Kidney tubule cell (primary cell): Measurements from ENCODE around the gene ADCY10.
"Not testable (repeated sequence)": the region's sequence is repeated elsewhere in the genome, so short reads cannot be mapped to it uniquely, and the experiment has no call there.

Experiments used
- DNase-seq: peaks from one replicate; pipeline ENCODE4 v3.0.0-alpha.2; 2018; ENCODE audit warnings: low spot score

ADCY10 gene, protein sequence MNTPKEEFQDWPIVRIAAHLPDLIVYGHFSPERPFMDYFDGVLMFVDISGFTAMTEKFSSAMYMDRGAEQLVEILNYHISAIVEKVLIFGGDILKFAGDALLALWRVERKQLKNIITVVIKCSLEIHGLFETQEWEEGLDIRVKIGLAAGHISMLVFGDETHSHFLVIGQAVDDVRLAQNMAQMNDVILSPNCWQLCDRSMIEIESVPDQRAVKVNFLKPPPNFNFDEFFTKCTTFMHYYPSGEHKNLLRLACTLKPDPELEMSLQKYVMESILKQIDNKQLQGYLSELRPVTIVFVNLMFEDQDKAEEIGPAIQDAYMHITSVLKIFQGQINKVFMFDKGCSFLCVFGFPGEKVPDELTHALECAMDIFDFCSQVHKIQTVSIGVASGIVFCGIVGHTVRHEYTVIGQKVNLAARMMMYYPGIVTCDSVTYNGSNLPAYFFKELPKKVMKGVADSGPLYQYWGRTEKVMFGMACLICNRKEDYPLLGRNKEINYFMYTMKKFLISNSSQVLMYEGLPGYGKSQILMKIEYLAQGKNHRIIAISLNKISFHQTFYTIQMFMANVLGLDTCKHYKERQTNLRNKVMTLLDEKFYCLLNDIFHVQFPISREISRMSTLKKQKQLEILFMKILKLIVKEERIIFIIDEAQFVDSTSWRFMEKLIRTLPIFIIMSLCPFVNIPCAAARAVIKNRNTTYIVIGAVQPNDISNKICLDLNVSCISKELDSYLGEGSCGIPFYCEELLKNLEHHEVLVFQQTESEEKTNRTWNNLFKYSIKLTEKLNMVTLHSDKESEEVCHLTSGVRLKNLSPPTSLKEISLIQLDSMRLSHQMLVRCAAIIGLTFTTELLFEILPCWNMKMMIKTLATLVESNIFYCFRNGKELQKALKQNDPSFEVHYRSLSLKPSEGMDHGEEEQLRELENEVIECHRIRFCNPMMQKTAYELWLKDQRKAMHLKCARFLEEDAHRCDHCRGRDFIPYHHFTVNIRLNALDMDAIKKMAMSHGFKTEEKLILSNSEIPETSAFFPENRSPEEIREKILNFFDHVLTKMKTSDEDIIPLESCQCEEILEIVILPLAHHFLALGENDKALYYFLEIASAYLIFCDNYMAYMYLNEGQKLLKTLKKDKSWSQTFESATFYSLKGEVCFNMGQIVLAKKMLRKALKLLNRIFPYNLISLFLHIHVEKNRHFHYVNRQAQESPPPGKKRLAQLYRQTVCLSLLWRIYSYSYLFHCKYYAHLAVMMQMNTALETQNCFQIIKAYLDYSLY (N-terminal part only)

DNA sequence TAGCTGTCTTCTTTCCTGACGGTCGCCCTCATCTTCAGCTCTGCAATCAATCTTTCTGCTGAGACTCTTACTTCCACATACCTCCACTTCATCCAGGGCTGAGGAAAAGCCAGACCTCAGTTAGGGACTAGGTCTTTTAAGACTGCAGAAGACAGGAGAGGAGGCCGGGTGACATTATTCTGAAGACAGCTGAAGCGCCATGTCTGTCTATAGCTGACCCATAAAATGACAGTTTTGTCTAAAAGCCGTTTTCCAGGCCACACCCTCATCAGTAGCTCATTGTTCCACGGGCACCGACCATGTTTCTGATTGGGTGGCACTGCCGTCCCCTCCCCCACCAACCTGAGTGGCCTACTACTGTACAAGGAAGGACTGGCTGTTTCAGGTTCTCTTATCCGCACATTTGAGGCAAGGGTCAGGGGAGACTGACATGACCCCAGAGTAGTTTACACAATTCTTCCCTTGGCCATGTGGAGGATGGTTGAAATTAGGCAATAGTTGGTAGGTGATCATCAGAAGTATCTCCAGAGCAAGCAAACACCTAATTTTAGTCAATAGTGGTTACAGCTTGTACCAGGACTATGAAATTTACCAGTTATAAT lies at the start of gene ADCY10:
Gene ADCY10, minus strand, starts transcription at position 240 of the 602 bp plus-strand sequence. CDS start 8,994 bp downstream, outside the sequence.
- DNase-seq: no peak

DNA sequence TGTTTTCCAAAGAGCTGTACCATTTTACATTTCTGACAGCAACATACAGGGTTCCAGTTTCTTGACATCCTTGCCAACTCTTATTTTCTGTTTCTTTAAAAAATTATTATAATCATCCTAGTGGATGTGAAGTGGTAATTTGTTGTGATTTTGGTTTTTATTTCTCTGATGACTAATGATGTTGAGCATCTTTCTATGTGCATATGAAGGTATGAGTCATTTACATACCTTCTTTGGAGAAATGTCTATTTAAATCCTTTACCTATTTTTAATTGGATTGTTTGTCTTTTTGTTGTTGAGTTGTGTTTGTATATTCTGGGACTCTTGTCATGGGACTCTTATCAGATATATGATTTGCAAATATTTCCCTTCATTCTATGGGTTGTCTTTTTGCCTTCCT lies 43.8 kb upstream of the ADCY10 start:
- DNase-seq: no peak

DNA sequence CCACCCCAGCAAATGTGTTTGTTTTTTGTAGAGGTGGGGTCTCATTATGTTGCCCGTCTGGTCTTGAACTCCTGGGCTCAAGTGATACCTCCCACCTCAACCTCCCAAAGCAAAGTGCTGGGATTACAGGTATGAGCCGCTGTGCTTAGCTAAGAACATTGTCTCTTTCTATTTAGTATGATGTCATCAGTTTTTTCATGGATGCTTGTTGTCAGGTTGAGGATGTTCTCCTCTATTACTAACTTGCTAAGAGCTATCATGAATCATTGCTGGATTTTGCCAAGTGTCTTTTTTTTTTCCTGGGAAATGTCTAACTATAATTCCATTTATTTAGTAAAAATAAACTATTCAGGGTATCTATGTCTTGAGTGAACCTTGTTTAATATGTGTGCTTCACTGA lies 42.0 kb upstream of the ADCY10 start:
- DNase-seq: peak; percentile 48

DNA sequence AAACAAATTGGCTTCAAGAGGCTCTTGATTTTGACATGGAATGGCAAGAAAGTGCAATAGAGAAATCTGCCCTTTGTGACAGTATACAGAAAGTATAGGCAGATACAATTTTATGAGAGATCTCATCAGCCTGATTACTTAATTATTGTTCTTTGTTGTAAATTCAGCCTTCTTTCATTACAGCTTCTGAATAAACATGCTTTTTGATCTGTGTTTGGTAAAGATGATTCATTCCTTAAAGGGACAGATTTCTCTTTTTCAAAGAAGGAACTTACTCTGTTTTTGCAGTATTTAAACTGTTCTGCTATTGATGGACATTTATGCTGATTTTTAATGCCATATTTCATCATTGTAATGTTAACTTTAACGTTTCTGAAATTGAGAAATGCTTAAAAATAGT lies 36.6 kb upstream of the ADCY10 start:
- DNase-seq: no peak

DNA sequence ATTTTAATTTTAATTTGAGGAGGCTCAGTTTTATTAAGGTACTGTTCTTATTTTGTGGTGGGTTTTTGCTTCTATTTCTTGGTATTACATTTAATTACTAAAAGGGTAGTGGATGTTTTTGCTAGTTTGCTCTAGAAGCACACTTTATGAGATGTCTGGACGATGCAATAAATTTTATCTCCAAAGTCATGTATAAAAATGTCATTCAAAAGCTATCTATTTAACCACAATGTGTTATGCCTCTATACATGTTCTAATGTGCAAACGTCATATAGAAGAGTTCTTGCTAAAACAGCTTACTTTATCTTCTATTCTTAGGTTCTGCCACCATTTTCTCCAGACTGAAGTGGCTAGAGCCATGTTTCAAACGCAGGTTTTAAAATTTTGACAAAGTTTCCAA lies 35.9 kb upstream of the ADCY10 start:
- DNase-seq: no peak

DNA sequence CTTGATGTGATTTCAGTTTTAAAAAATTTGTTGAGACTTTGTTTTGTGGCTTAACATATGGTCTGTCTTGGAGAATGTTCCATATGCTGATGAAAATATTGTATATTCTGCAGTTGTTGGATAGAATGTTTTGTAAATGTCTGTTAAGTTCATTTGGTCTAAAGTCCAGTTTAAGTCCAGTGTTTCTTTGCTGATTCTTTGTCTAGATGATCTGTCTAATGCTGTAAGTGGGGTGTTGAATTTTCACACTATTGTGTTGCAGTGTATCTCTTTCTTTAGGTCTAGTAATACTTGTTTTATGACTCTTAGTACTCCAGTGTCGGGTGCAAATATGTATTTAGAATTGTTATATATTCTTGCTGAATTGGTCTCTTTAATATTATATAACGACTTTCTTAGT lies 33.8 kb upstream of the ADCY10 start:
- no peak for DNase-seq

DNA sequence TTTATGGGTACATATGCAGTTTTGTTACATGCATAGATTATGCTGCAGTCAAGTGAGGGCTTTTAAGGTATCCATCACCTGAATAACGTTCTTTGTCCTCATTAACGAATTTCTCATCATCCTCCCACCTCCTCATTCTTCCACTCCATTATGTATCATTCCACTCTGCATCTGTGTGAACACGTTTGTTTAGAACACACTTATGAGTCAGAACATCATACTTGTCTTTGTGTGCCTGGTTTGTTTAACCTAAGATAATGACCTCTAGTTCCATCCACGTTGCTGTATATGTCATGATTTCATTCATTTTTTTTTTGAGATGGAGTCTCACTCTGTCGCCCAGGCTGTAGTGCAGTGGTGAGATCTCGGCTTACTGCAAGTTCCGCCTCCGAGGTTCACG lies 29.6 kb upstream of the ADCY10 start:
- no peak for DNase-seq

DNA sequence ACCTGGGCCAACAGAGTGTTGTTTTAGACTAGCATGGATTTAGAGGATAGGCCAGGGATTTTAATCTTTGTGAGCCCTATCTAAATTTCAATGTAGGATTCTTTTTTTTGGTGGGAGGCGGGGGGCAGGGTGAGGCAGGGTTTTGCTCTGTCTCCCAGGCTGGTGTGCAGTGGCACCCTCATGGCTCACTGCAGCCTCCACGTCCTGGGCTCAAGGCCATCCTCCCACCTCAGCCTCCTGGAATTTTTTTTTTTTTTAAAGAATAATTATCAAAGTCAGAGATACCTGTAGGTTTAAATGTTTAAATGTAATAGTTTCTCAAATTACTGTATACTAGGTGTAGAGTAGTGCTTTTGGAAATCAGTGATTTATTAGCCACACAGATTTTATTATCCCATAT lies 26.3 kb upstream of the ADCY10 start:
- no peak for DNase-seq

DNA sequence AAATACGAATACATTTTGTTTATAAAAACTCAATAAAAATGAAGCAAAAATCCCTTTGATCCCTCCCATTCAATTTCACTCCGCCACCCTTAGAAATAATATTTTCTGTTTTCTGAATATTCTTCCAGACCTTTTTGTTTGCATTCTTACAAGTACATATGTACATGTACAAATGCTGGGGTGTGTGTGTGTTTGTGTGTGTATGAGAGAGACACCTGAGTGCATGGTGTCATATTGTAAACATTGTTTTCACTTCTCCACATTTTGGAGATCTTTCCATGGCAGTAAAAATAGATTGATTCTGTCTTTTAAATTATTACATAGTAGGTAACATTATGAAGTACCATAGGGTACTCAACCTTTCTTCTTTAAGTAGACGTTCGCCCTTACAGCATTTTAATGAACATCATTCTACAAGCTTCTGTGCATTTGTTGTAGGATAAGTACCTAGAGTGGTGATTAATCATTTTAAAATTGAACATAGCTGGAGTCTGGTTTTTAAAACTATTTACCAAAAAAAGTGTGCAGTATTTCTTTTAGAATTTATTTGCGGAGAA lies 24.2 kb upstream of the ADCY10 start:
- no peak for DNase-seq

DNA sequence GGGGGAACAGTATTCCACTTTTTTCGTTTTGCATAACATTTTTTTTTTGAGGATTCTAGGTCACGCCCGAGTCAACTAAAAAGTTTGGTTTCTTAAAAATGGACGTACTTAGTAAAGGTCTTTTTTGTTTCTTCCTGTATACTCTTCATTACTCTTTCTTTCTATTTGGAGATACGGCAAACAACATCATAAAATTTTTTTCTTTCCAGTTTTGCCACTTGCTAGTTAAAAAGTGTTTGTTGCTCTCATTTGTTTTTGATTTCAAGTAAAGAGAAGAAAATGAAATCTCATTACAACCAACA lies 23.7 kb upstream of the ADCY10 start:
- no peak for DNase-seq

DNA sequence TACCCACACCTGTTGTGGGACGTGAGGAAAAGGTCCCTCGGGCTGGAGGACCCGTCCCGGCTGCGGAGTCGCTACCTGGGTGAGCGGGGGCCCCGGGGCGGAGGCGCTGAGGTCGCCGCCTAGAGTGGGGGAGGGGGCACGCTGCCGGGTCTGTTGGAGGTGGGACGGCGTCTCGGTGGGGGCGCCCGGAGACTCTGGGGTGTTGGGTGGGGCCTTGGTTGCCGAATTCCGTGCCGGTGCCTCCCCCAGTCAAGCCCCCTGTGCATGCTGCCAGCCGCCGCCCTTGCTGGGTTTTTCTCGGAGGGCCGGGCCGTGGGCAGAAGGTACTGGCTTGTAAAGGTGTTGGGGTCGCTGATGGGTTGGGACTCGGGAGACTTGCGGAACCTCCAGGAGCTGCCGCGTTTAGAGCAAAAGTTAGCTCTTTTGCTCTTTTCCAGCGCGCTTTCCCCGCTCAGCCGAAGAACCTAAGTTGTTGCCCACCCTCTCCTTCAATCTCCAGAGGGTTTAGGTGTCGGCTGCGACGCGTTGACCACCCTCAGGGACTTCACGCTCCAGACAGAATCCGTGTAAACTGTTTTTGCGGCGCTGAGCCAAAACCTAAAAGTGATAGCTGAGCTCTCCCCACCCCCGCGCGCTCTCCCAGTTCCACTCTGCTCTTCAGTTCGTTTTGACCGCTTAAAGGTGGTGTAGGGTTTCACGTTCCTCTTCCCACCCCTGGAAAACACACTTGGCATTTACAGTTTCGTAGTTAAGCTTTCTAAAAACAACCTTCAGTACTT lies 23.2 kb upstream of the ADCY10 start, which contains the start of gene MPC2:
Gene MPC2, minus strand, starts transcription at position 143 of the 779 bp plus-strand sequence. CDS start 1,231 bp downstream, outside the sequence.
- peak; percentile 54 for DNase-seq

DNA sequence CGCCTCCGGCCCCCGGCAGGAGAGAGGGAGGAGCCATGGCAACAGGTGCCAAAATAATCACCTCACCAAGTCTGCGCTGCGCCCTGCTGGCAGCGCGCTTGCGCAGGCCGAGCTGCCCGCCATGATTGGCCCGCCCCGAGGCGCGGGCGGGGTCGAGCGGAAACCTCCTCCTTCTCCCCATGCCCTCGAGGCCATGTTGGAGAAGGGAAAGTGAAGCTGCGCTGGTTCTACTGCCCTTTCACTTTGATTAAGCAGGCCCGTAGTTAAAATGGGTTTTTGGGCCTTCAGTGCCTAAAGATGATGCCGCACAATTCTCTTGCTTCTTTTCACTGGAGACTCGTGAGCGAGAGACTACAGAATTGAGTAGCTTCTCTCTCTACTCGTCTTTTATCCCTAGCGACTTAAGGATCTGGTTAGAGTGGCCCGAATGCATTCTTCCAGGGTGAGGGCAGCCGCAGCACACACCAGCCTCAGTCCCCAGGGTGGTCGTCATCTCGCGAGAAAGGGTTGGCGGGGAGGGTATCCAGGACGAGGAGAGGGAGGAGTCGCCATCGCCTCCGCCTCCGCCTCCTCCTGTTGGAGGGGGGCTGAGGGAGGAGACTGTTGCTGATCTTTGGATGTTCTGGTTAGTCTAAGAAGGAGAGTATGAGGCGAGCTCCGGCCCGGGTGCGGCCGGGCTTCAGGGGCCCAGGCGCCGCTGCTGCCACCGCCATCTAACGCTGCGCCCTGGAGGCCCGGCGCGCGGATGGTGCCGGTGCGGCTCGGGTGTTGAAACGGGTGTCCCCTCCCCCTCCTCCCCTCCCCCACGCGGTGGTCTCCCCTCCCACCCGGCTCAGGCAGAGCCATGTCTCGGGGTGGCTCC lies 22.4 kb upstream of the ADCY10 start, which contains the start of gene DCAF6:
Gene DCAF6, plus strand, starts transcription at position 616 of the 862 bp plus-strand sequence. Its CDS starts 229 bp downstream, at position 845.
- DNase-seq: peak; percentile 99

DNA sequence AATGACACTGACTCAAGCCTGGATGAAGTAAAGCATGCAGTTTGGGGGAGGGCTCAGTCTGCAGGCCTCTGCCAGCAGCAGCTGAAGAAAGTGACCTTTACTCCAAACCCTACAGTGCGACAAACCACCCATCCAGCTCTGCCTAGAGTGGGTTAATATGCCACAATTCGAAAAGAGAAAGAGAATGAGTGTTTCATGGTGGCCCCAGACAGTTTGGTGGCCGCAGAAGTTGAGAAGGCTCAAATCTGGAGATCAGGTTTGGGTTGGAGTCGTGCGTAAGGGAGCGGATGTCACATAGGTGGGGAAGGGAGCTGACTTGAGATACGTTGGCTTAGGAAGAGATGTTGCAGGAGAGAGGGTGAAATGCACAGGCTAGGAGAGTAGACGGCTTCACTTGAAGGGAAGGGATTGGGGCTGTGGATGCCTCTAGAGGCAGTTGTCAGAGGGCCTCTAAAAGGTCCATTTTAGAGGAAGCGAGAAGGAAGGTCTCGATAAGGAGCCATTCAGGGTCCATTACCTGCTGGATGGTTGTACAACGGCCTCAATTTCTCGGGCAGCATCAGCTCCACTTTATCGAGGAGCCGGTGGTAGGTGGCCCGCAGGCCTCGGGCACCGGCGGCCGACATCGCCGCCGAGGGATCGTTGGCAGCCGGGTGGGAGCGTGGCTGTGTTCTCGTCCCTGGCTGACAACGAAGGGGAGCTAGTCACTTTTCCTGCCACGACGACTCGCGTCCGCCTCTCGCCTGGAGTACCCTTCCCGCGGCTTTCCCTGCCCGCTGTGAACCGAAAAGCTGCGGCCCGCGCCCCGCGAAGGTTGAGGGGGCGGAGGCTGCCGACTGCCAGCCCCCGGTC lies 21.5 kb upstream of the ADCY10 start:
- peak; percentile 63 for DNase-seq

DNA sequence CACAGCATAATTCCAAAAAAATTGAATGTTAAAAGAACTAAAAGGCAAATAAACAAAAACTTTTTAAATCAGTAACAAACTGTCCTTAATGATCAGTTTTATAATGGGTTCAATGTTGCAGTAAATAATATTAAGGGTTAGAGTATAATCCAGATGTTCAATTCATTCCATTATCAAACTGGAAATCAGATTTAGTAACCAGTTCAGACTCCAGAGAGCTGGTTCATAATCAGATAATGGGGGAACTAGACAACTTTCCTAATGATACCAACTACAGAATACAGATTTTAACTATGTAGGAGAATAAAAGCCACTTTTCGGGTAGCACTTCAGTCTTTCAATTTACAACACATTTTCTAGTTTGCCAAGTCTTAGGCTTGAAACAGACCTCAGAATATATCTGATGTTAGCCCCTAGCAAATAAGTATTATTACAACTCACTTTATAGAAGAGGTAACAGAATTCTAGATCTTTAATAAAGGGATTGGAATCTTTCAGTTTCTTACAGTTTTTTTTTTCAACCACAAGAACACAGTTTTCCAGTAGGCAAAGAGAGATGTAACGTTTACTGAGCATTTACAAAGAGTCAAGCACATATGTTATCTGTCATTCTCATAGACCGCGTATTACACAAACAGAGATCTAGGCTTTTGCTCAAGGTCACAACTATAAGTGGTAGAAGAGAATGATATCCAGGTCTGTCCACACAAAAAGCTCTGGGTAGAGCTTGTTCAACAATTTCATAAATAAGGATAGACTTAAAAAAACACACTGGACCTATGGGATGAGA lies 20.7 kb upstream of the ADCY10 start:
- DNase-seq: no peak

DNA sequence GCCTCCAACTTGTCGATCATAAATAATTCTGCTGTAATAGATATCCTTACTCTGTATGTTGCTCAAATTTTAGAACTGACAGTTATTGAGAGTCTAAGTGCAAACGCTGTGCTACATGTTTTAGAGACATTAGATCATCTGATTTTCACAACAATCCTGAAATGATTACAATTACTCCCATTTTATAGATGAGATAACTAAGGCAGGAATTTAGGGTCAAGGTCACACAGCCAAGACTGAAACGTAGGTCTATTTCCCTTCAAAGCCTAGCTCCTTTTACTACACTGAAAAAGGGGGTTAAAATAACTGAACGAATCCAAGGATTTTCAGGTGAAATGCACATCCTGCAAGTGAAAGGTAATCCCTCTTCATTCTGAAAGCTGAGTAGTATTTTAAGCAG lies 19.9 kb upstream of the ADCY10 start:
- no peak for DNase-seq

DNA sequence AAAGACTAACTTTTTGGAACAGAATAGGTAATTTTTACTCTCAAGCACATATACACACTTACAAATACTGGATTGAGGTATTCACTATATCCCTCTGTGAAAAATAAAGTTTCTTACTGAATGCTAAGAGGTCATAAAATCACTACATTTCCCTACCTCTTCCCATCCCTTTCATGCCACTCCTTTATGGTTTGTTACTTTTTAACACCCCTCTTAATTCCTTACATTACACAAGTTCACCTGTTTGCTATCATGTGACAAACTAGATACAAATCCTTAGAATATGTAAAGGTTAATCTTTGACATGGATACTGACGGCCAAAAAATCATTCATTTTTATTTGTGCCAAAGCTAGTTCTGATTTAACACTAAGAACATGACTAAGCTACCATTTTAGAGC lies 15.8 kb upstream of the ADCY10 start:
- peak; percentile 38 for DNase-seq

DNA sequence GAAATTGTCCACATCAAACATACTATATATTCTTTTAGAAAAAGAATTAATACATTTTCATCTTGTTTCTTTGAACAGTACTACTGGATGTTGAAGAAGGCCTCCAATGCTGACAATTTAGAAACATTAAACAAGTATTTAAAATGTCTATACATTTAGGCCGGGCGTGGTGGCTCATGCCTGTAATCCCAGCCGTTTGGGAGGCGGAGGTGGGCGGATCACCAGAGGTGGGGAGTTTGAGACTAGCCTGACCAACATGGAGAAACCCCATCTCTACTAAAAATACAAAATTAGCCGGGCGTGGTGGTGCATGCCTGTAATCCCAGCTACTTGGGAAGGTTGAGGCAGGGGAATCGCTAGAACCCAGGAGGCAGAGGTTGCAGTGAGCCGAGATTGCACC lies 15.0 kb upstream of the ADCY10 start:
- DNase-seq: not testable (repeated sequence)

DNA sequence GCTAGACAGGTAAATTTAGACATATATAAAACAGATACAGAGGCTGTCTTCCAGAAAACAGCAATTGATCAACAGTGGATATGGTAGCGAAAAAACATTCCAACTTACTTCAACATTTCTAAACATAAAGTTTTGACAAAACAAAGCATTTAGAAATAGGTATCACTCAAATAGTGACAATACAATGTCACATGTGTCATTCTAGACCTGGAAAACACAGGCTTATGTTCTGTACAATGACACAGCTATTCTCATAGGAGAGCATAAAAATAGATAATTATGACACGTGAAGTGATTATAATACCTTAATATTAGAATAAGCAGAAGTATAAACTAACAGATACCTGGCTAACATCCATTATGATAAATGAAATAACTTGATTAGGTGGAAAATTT lies 14.5 kb upstream of the ADCY10 start:
- no peak for DNase-seq
